Muscle of back (tissue), 11 donors: ENCODE data around the gene FCRLA. TPM values are rescaled to one million over a fixed set of nuclear protein-coding genes. Genes with fewer than 3 reads are reported as not detected.
A peak's percentile ranks its signal among the peaks of the same experiment; 100 is the strongest.
"Not testable (repeated sequence)": the region's sequence is repeated elsewhere in the genome, so short reads cannot be mapped to it uniquely, and the experiment has no call there.

Experiments used
- DNase-seq, 3 donors: peaks; one replicate each; pipeline versions ENCODE4 v3.0.0 to v3.0.0-alpha.2; 2013
- polyA plus RNA-seq, 10 donors: library from polyadenylated mRNA; unstranded; fragments of 120-200 nt; gene quantifications; one replicate each; pipeline ENCODE4 v1.2.1, GENCODE V29; 2013; ENCODE audit not compliant: insufficient read length in 10 of 10

FCRLA gene
- polyA plus RNA-seq, 10 donors, result 0.19 to 1.5 (median 0.31) TPM; not detected in 1

DNA sequence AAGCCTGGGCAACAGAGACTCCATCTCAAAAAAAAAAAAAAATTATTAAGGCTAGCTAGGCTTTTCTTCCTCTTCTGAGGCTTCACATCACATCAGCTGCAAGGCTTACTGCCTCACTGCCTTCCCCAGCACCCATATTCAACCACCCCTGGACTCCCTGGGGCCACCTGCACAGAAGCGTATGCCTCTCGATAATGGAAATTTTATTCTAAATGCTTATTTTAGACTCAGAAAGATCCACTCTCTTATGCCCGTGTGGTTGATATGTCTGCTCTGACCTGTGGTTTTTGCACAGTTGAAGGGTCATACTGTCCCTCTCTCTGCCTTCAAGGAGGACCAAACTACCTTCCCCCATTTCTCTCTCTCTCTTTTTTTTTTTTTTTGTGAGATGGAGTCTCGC, 1.5 kb upstream of the FCRLA start:
- no peak for DNase-seq

DNA sequence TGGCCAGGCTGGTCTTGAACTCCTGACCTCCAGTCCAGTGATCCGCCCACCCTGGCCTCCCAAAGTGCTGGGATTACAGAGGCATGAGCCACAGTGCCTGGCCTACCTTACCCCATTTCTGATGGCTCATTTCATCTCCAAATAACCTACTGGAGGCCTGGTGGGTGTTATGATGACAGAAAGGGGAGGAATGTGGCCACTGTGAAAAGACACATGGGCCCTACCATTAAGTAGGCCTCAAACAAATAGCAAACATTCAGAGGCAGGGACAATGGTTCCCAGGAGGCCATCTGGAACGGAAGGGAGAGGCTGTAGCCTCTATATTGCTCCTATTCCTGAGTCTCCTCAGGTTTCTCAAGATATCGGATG, 932 bp upstream of the FCRLA start:
- DNase-seq, result peak in 1 of 3 donors; percentile 75

DNA sequence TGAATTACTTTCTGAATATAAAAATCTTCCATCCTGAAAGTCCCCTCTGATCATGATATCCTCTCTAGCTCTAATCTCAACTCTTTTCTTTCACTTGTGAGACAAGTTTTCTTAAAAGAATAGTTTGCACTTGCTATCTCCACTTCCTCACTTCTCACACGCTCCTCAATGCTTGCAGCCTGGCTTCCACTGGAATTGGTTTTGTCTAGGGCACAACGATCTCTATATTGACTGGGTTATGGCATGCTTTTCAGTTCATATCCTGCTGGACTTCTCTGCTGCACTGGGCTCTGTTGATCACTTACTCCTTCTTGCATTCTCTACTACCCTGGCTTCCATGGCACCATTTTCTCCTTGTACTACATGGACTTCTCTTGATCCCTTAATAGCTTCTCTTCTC, 474 bp downstream of the FCRLA start:
- DNase-seq, result no peak

DNA sequence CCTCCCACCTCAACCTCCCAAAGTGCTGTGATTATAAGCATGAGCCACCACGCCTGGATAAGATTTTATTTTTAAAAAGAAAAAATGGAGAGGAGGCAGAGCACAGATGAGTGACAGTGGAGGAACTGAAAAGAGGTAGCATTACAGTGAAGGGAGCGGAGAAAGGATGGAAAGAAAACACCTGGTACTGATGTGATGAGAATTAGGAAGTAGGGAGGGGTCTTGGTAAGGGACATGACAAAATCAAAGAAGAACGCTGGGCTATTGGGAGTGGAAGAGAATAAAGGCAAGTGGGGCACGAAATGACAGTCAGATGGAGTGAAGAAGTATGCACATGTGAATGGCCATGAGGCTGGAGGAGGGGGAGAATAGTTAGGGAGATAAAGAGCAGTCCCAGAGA, 2.3 kb downstream of the FCRLA start:
- DNase-seq, result no peak

DNA sequence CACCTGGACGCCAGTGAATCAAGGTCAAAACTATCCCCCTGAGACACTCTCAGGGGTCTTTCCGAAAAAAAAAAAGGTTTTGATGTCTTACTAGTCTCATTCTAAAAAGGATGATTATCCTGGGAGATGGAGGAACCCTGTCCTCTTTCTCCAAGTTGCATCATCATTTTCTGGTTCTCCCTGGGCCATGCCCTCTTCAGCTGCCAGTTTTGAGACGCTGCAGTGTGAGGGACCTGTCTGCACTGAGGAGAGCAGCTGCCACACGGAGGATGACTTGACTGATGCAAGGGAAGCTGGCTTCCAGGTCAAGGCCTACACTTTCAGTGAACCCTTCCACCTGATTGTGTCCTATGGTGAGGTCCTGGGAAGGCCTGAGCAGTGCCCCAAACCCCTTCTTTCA, 3.5 kb downstream of the FCRLA start:
- DNase-seq, result no peak

DNA sequence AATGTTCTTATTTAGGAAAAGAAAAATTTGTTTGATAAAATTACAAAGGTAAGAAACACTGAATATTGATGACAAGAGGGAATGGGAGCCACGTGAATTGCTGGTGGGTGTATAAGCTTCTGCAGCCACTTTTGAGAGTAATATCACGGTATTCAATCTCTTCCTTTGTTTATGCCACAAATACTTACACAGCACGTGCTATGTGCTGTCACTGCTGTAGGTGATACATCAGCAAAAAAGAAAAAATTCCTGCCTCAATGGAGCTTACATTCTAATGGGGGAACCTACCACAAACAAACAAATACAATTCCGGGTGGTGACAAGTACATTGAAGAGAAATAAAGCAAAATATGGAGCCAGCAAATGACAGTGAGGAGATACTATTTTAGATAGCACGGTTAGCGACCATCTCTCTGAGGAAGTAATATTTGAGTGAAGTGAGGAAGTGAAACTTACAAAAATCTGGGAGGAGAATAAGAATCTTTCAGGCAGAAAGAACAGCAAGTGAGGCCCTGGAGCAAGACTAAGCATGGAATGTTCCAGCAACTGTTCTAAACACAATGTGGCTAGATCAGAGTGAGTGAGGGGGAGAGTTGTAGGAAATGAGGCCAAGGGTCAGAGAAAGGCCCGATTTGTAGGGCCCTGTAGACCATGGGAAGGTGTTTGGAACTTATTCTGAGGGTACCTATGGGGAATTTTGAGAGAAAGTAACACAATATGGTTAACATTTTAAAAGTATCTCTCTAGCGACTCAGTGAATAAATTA, 11.7 kb downstream of the FCRLA start:
- no peak for DNase-seq

DNA sequence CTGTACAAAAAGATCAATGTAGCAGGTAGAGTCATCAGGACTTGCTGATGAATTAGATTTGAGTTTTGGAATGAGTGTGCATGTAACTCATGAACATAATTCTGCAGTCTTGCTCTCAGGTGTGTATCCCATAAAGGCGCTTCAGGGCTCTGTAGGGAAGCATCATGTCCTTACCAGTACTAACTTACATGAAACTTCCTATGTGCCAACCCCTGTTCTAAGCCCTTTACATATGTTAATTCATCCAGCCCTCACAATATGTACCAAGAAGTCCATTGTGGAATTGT, 12.2 kb downstream of the FCRLA start:
- no peak for DNase-seq

DNA sequence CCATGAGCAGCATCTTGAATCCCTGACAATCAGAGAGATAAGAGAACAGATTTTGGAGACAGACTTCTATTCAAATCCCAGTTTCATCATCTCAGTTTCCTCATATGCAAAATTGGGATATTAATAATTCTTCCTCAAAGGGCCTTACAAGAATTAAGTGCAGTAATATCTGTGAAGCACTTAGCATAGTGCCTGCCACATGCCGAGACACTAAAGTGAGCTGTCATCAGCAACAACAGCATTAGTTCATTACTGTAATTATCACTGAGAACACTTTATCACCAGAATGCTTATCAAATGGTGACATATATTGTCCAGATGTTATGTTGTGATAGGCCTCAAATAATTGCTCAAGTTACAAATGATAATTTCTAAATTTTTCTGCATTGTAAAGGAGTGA, 13.4 kb downstream of the FCRLA start:
- no peak for DNase-seq

DNA sequence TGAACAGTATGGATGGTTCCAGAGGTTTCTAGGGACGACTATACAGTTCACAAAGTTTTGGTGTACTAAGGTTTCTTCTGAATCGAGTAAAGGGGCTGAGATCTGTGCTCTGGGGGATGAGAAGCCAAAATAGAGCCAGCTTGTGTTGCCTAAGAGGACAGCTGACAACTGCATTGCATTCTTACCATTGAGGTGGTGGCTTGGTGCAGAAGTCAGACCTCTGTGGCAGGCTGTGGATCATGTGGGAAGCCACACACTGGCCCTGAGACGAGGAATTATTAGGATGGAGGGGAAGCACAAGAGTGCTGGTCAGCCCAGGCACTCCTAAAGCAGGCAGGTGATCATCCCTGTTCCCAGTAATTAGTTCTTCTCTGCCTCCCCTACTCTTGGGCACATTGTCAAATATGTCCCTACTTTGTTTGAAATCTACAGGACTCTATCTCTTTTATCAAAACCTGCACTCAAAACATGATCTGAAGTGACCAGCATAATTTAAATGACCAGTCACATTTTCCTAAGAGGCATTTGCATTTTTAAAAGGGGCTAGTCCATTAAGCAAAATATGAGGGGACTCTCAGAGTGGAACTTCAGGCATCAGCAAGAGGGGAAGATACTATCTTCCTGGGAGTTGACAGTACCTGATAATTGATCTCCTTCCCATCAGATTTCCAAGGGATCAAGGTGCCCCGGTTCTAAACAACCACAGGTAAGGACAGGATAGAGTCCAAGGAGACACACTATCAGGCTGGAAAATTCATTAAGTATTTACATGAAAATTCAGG, 14.1 kb downstream of the FCRLA start, which contains the start of gene FCRLB:
Gene FCRLB (plus strand): TSS at position 589 of the 782 bp plus-strand sequence. CDS start 1,129 bp downstream, outside the sequence.
- no peak for DNase-seq

DNA sequence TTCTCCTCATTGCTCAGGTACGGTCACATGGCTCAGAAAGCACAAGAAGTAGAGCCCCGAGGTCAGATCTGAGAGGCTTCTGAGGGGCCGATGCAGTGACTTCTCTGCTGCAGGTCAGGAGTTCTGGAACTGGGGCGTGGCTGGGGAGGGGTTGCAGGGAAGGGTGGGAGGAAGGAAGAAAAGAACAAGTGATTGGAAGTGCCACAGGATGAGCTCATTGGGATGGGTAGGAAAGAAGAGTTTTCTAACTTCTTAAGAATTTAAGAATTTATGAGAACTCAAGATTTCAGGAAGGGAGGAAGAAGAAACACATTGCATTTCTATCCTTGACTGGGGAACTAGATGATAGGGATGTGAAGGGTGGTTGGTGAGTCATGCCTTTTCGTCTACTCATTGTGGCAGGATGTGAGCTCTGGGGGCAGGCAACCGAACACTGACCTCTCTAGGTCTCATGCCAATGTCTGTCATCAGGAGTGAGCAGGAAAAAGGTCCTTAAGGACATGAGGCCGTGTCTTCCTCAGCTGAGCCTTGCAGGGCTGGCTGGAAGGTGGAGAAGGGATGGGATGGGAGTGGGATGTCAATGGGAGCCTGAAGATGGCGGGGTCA, 14.8 kb downstream of the FCRLA start:
- peak in 1 of 3 donors; percentile 79 for DNase-seq

DNA sequence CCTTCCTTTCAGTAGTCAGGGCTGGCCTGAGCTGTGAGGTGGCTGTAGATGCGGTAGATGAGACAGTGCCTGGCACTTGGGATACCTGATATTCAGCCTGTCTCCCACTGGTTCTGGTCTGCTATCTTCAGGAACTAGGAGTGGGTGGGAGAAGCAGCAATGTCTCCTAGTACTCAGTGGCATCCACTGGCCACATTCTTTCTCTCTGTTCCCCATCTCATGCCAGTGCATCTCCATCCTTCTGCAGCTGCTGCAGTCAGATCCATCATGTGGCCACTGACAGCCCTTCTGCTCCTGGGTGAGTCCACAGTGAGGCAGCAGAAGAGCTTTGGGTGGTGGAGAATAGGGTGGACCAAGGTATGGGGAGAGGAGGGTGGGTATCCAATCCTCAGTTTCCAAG, 15.4 kb downstream of the FCRLA start:
- DNase-seq, result no peak

DNA sequence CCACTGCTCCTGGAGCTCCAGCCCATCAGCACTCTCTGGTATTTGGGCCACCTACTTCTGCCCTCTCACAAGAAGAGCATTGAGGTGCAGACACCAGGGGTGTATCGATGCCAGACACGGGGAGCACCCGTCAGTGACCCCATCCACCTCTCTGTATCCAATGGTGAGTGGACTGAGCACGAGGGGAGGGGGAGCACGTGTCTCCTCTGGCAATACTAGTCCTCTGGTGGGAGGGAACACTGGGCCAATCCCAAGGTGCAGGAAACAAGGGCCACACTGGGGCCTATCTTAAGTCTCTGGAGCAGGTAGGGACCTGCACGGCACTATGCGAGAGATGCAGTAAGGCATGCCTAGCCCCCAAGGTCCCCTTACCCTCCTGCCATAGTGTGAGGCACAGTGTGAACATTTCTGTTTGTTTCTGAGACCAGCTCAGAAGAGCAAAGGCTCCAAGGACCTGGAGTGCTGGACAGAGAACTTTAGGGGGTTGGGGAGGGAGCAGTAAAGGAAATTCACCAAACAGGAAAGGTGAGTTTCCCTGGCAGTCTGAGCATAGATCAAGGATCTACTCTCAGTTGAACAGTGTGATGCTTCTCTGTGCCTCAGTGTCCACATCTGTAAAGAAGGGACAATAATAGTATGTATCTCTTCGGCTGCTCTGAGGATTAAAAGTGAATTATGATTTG, 16.6 kb downstream of the FCRLA start:
- DNase-seq, result no peak

DNA sequence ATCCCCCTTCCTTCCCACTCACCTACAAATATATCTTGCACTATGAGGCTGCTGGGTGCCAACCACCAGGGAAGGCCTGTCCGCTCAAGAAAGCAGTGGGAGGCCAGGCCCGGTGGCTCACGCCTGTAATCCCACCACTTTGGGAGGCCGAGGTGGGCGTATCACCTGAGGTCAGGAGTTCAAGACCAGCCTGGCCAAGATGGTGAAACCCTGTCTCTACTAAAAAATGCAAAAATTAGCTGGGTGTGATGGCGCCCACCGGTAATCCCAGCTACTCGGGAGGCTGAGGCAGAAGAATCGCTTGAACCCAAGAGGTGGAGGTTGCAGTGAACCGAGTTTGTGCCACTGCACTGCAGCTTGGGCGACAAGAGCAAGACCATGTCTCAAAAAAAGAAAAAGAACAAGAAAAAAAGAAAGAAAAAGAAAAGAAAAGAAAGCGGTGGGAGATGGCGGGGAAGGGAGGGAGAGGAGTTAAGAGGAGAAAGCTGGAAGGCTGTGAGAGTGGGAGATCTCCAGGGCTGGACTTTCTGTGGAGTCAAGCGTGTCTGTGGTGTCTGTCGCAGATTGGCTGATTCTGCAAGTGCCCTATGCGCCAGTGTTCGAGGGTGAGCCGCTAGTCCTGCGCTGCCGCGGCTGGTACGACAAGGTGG, 18.4 kb downstream of the FCRLA start:
- not testable (repeated sequence) for DNase-seq

DNA sequence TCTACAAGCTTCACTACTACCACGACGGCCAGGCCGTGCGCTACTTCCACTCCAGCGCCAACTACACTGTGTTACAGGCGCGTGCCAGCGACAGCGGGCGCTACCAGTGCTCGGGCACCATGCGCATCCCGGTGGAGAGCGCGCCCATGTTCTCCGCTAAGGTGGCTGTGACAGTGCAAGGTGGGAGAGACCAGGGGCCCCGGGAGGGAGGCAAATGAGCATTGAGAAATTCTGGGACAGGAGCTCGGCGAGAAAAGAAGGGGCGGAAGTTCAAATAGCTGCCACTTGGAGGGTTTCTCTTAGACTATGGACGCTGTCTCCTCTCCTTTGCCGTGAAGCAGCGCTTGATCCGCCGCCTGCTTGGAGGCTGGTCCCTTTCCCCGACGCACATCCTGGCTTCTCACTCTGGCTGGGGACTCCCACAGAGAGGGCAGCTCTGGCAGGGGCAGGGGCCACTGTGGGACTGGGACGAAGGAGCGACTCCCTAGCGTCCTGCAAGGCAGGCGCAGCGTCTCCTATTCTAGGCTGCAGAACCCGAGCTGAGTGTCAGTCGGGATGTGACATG, 19.0 kb downstream of the FCRLA start:
- DNase-seq, result peak; percentile 26 to 87 (median 42)

DNA sequence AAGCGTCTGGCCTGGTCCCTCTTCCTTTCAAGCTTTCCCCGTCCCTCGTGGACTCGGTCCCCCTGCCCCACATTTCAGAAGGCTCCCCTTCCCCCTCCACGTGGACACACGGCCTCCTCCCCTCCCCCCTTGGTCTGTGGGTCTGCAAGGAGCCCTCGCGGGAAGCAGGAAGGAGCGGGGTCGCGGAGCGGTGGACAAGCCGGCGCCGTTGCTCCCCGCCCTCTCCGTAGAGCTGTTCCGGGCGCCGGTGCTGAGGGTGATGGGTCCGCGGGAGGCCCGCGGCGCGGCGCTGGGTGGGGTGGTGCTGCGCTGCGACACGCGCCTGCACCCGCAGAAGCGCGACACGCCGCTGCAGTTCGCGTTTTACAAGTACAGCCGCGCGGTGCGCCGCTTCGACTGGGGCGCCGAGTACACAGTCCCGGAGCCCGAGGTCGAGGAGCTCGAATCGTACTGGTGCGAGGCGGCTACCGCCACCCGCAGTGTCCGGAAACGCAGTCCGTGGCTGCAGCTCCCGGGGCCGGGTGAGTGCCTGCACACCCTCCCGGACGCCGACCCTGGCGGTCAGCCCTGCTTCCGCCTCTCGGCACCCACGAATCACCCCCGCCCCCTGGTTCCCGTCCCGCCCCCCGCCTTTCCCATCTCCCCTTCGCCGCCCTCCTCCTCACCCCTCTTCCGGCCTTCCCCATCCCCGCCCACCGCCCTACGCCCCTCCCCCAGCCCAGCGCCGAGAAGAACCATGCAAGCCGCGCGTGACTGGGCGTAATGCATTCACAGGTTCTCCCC, 19.6 kb downstream of the FCRLA start:
- peak; percentile 84 to 94 (median 89) for DNase-seq

DNA sequence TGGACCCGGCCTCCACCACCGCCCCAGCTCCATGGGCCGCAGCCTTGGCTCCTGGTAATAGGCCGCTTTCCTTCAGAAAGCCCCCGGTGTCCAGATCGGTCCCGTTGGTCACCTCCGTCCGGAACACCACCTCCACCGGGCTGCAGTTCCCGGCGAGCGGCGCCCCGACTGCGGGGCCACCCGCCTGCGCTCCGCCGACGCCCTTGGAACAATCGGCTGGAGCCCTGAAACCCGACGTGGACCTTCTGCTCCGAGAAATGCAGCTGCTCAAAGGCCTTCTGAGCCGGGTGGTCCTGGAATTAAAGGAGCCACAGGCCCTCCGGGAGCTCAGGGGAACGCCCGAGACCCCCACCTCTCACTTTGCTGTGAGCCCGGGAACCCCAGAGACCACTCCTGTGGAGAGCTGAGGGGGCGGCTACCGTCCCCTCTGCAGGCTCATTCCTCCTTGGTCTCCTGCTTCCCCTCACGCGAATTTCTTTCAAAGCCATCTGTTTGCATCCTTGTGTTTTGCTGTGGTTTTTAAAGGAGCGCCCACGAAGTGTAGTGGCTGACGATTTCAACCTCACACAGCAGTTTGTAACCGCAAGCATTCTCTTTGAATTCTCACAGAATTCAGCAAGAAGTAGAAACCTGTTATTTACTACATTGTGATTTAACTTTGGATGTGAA, 20.4 kb downstream of the FCRLA start:
- peak in 2 of 3 donors; percentile 24 to 59 for DNase-seq

DNA sequence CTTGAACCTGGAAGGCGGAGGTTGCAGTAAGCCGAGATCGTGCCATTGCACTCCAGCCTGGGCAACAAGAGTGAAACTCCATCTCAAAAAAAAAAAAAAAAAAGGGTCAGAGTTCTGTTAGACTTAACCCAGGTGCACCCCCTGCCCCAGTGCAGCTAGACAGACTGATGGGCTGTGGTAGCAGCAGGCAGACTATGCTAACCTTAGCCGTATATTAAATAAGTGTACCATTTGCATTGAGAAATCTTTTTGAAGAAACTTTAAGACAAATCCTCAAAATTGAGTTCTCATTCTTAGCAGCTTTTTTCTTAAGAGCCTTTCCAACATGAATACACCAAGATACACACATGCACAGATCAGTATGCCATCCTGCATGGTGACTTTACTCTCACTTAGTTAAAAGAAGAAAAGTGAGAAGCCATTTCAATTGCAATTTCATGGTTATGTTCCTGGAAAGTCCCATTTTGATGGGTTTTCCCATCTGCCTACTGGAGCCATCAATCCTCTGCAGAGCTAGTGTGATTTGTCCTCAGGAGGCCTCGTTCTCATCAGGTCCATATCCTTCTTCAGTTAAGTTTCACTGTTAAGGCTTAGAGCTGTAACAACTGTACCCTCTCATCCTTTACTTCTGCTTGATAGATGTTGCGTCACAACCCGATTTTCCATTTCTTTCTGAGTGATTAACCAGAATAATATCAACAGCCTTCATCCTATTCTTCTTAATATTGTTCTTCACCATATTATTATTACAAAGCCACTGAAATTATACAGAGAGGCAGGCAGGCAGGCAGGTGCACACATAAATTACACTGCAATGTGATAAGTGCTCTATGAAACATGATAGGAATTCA, 21.6 kb downstream of the FCRLA start:
- no peak for DNase-seq

DNA sequence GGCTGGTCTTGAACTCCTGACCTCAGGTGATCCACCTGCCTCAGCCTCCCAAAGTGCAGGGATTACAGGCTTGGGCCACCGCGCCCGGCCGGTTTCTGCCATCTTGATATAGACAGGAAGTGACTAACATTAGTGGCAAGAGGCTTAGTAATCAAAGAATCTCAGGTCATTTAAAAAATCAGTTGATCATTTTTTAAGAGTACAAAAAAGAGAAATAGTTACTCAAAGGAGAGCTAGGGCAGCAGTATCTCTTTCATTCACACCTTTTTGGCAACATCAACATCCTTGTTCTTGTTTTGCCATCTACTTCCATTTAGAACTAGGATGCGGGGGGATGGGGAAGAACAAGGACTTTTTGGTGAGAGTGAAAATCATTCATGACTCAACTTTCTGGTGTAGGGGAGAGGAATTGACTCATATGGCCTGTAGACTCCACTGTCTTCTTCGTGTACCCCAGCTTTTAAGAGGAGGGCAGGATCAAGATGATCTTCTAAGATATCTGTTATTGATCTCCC, 23.1 kb downstream of the FCRLA start:
- DNase-seq, result peak in 1 of 3 donors; percentile 29

DNA sequence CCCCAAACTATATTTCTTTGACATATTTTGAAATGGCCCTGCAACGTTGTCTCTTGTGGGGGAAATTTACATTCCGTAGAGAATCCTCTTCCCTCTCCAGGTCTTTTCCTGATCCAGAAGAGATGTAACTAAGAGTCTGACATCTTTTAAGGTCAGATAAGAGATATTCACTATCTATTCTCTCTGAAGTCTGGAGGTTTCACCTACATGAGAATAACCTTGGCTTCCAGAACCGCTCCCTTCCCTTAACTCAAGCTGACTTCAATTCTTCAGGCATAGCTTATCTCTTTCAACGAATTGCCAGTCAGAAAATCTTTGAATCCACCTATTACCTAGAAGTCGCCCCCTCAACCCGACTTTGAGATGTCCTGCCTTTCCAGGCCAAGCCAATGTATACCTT, 24.2 kb downstream of the FCRLA start:
- DNase-seq, result no peak
